ENCODE results near the gene BIRC3. TPM values are rescaled to one million over a fixed set of nuclear protein-coding genes. Genes with fewer than 3 reads are reported as not detected.

The BIRC3 gene
- total RNA-seq, 2 experiments from 2014 or later, result 115 to 124 TPM

- H3K36me3 Mint-ChIP-seq (ENCODE audit: low read depth), result peaks cover 80% of the 10 kb centered on the region
- ATAC-seq (ENCODE audit: poor library complexity), result no peak
- H3K4me3 Mint-ChIP-seq, result no peak overlapping the region
- POLR2A ChIA-PET, result no interaction called here
- no peak overlapping the region for H3K27ac Mint-ChIP-seq
- H3K4me1 Mint-ChIP-seq (ENCODE audit: low read depth), result peaks cover 16% of the 10 kb centered on the region
- no peak for TF ChIP-seq CTCF (IDR thresholded peaks at IDR 0.05)
- intact Hi-C loops (cut with DNase I, micrococcal nuclease), result no loop called here
- Histone ChIP-seq H3K9me3 (ENCODE audit: control insufficient read depth in 1 of 2, insufficient read depth in 1 of 2, low read length in 2 of 2) (no peaks in the 10 kb centered on the region), H3K27me3 (ENCODE audit: control insufficient read depth in 1 of 2, insufficient read depth in 2 of 2, low read length in 2 of 2) (no peaks in the 10 kb centered on the region), H3K36me3 (ENCODE audit: insufficient read depth, low read length) (peaks cover 61% of the 10 kb centered on the region), H3K4me1 (ENCODE audit: insufficient read depth, low read length) (peaks cover 8% of the 10 kb centered on the region), H3K4me3 (ENCODE audit: low read length) (no peak overlapping the region), H3K27ac (ENCODE audit: low read depth in 1 of 2, low read length in 2 of 2) (no peak overlapping the region)
- H3K27me3 Mint-ChIP-seq, result no peaks in the 10 kb centered on the region
- DNase-seq, result no peak
- CTCF ChIA-PET, result no interaction called here
- no peaks in the 10 kb centered on the region for H3K9me3 Mint-ChIP-seq
Observed at GRCh38 chr11:102377891-102378290, 60.6 kb downstream of the BIRC3 start.

- CTCF ChIA-PET, result interaction anchor here (1.7 kb wide), 1 partner anchor 11 kb away, joined by 4 read pairs; no protein-coding TSS in a partner anchor
- no peak for DNase-seq
- Mint-ChIP-seq H3K4me1 (ENCODE audit: low read depth) (peaks cover 16% of the 10 kb centered on the region), H3K27me3 (no peaks in the 10 kb centered on the region), H3K4me3 (no peak overlapping the region), H3K9me3 (no peaks in the 10 kb centered on the region), H3K36me3 (ENCODE audit: low read depth) (peaks cover 85% of the 10 kb centered on the region), H3K27ac (no peak overlapping the region)
- POLR2A ChIA-PET, result no interaction called here
- Histone ChIP-seq H3K9me3 (ENCODE audit: control insufficient read depth in 1 of 2, insufficient read depth in 1 of 2, low read length in 2 of 2) (no peaks in the 10 kb centered on the region), H3K4me1 (ENCODE audit: insufficient read depth, low read length) (peaks cover 8% of the 10 kb centered on the region), H3K27me3 (ENCODE audit: control insufficient read depth in 1 of 2, insufficient read depth in 2 of 2, low read length in 2 of 2) (no peaks in the 10 kb centered on the region), H3K4me3 (ENCODE audit: low read length) (no peak overlapping the region), H3K36me3 (ENCODE audit: insufficient read depth, low read length) (peaks cover 69% of the 10 kb centered on the region), H3K27ac (ENCODE audit: low read depth in 1 of 2, low read length in 2 of 2) (no peak overlapping the region)
- intact Hi-C loops (cut with DNase I, micrococcal nuclease), result no loop called here
- no peak for TF ChIP-seq CTCF (IDR thresholded peaks at IDR 0.05)
- no peak for ATAC-seq (ENCODE audit: poor library complexity)
Observed at GRCh38 chr11:102378818-102379217, 61.5 kb downstream of the BIRC3 start.

DNA sequence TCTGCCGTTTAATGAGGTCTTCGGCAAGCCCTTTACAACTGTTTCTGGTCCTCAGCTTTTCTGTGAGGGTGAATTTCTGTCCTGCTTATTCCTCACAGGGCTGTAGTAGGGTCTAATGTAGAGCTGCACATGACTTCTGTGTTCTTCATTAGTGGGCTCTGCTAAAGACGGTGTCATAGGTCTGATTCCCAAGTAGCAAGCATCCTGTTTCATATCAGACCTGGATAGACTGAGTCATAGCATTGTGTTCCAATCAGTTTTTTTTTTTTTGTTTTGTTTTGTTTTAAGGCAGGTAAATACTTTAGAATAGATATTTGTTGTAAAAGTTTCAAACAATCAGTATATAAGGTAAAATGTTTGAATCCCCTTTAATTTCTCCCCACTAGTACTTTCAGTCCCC is 65.1 kb downstream of the BIRC3 start:
- Histone ChIP-seq H3K27ac (ENCODE audit: low read depth in 1 of 2, low read length in 2 of 2) (no peak overlapping the region), H3K27me3 (ENCODE audit: control insufficient read depth in 1 of 2, insufficient read depth in 2 of 2, low read length in 2 of 2) (no peaks in the 10 kb centered on the region), H3K36me3 (ENCODE audit: insufficient read depth, low read length) (peaks cover 70% of the 10 kb centered on the region), H3K9me3 (ENCODE audit: control insufficient read depth in 1 of 2, insufficient read depth in 1 of 2, low read length in 2 of 2) (no peaks in the 10 kb centered on the region), H3K4me1 (ENCODE audit: insufficient read depth, low read length) (no peaks in the 10 kb centered on the region), H3K4me3 (ENCODE audit: low read length) (no peak overlapping the region)
- intact Hi-C loops (cut with DNase I, micrococcal nuclease), result no loop called here
- no peak overlapping the region for H3K27ac Mint-ChIP-seq
- H3K4me1 Mint-ChIP-seq (ENCODE audit: low read depth), result peaks cover 25% of the 10 kb centered on the region
- no peak overlapping the region for H3K4me3 Mint-ChIP-seq
- TF ChIP-seq CTCF (IDR thresholded peaks at IDR 0.05), result no peak
- no peaks in the 10 kb centered on the region for H3K9me3 Mint-ChIP-seq
- POLR2A ChIA-PET, result no interaction called here
- no peaks in the 10 kb centered on the region for H3K27me3 Mint-ChIP-seq
- CTCF ChIA-PET, result interaction anchor here (0.8 to 1.0 kb wide), 2 partner anchors 8 to 95 kb away, joined by 3 read pairs; no protein-coding TSS in a partner anchor
- DNase-seq (no peak), ATAC-seq (ENCODE audit: poor library complexity) (no peak)
- peaks cover 91% of the 10 kb centered on the region for H3K36me3 Mint-ChIP-seq (ENCODE audit: low read depth)

Data from CD4-positive, alpha-beta T cell (primary cell).